AG04449 (cell line): ENCODE data around the gene TMEM163.

Experiments used
- CTCF ChIA-PET: fragments of 350-600 bp; formaldehyde crosslinking; extraction: SDS; loops from one replicate; lab custom pipeline; 2021; ENCODE audit warnings: antibody characterized with exemption; lab: Yijun Ruan, JAX
- POLR2A ChIA-PET: fragments of 400-600, 350-600 bp; formaldehyde crosslinking; extraction: SDS; loops from one replicate; lab custom pipeline; 2020; ENCODE audit warnings: antibody characterized with exemption, inconsistent platforms; lab: Yijun Ruan, JAX
- DNase-seq: peaks from one replicate; pipeline ENCODE4 v3.0.0-alpha.2; 2010; ENCODE audit warnings: low read depth, low spot score
- H3K4me3 ChIP-seq: 2 replicates; pipeline ENCODE4 v1.5.1; 2011; ENCODE audit warnings: low read depth, mild to moderate bottlenecking, control low read depth, low read length
- CTCF ChIP-seq: IDR thresholded peaks from one replicate; pipeline ENCODE4 v1.5.1; 2011; ENCODE audit warnings: mild to moderate bottlenecking, moderate library complexity, low read length, control low read depth, inconsistent platforms; ENCODE audit not compliant: insufficient read depth; ENCODE audit errors: missing control alignments

TMEM163 gene

GRCh38 chr2:134578316-134578715 lies 140.5 kb downstream of the TMEM163 start:
- DNase-seq, result no peak
- CTCF ChIA-PET, result no interaction called here
- no peak for TF ChIP-seq CTCF
- H3K4me3 ChIP-seq, result no peak overlapping the region
- POLR2A ChIA-PET, result no interaction called here

GRCh38 chr2:134576478-134576877 lies 142.3 kb downstream of the TMEM163 start:
- DNase-seq, result no peak
- POLR2A ChIA-PET, result no interaction called here
- no peak for TF ChIP-seq CTCF
- H3K4me3 ChIP-seq, result no peak overlapping the region
- CTCF ChIA-PET, result no interaction called here

DNA sequence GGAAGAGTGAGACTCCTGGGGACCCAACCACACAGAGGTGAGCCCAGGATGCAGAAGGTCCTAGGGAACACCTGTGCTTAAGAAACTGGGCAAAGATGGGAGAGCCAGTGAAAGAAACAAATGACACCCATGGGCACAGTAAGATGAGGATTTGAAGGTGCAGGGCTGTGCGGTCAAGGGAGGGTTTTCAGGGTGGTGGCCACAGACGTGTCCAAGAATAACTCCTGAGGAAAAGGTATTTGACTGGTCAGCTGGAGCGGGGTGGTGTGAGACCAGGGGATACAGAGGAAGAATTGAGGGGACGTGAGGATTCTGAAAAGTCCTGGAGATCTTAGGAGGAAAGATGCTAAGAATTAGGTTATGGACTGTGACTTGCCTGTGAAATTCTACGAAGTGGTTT lies 142.9 kb downstream of the TMEM163 start:
- DNase-seq, result no peak
- no peak for TF ChIP-seq CTCF
- CTCF ChIA-PET, result no interaction called here
- POLR2A ChIA-PET, result no interaction called here
- H3K4me3 ChIP-seq, result no peak overlapping the region

DNA sequence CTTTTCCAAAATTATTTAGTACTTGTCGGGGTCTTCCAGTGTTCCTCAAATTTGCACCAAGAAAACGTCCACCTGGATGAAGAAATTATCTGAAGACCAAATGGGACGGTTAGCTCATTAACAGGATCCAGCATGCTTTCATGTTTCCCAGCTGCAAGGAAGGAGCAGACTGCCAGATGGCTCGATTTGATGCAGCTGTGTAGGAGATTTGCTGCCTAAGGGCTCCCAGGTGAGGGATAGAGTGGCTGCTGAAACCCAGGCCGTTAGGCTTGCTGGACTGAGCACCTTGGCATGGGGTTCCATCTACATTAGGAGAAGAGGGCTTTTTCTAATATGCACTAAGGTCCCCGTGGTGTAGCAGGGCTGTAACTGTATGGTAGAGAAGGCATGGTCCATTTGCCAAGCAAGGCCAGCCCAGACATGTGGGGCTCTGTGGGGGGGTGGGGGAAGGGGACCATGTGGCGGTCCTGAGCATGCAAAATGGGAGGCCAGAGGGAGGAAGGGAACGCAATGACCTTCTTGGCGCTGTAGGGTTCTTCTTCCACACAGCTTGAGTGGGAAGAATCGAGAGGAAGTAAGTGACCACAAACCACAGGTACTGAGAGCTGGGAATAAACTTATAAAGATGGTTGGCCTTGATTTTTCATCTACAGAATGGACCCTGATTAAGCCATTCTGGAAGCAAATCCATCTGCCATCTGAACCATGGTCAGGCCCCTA lies 144.0 kb downstream of the TMEM163 start:
- no peak overlapping the region for H3K4me3 ChIP-seq
- POLR2A ChIA-PET, result no interaction called here
- no peak for DNase-seq
- CTCF ChIA-PET, result no interaction called here
- TF ChIP-seq CTCF, result no peak

DNA sequence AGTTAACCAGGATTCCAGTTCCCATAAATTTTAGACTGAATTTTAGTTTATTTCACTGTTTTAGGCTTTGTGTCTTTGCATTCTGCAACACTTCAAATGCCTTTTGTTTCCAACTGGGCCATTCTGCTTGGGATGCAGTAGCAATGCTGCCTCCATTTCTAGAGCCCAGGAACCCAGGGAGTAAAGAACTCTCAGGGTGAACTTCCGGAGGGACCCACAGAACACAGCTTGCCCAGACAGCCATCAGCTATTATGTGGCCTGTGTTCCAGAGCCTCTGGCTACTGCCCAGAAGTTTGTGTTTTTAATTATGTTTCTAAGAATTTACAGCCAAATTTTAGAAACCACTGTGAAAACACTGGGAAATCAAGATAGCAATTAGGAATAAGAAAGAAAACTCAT lies 145.1 kb downstream of the TMEM163 start:
- TF ChIP-seq CTCF, result no peak
- no peak overlapping the region for H3K4me3 ChIP-seq
- DNase-seq, result no peak
- ChIA-PET CTCF (no interaction called here), POLR2A (no interaction called here)

DNA sequence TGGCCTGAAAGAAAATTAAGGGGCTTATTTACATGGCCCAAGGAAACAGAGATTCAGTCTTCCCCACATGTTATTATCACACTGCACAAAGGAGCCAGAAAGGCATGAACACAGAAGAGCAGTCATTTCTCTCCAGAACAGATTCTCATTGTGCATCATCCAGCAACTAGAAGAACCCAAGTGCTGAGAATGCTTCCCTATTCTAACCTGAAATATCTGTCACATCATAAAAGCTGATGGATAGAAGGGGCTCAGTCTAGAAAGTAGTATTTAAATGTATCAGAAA lies 145.8 kb downstream of the TMEM163 start:
- no peak for DNase-seq
- POLR2A ChIA-PET, result no interaction called here
- no peak for TF ChIP-seq CTCF
- CTCF ChIA-PET, result no interaction called here
- H3K4me3 ChIP-seq, result no peak overlapping the region
